ENCODE data around the gene SLC6A18.

GRCh38 chr5:1212881-1213280 is 12.3 kb upstream of the SLC6A18 start:
- TF ChIP-seq EZH2 (IDR thresholded peaks at IDR 0.05; ENCODE audit: borderline replicate concordance): no peak
- TF ChIP-seq CTCF (IDR thresholded peaks at IDR 0.05; ENCODE audit: poor library complexity): no peak

All from hepatocyte (in vitro differentiated cells).